HPDE6-E6E7 (cell line): ENCODE data around the gene PIK3R6.

ENCODE experiments used
- DNase-seq: peaks from one replicate; pipeline ENCODE4 v3.0.0; 2011; ENCODE audit warnings: missing footprints; ENCODE audit errors: extremely low spot score

PIK3R6 gene

GRCh38 chr17:8867361-8867981 lies at the start of gene PIK3R6:
TSS of gene PIK3R6 (minus strand) at chr17:8867674. CDS start at chr17:8849794, 17,880 bp downstream.
- no peak for DNase-seq

- no peak for DNase-seq
These were observed 49.0 kb upstream of the PIK3R6 start for GRCh38 chr17:8916466-8916865.

GRCh38 chr17:8914554-8914953 lies 47.1 kb upstream of the PIK3R6 start:
- no peak for DNase-seq

GRCh38 chr17:8913879-8914278 lies 46.4 kb upstream of the PIK3R6 start:
- no peak for DNase-seq

- DNase-seq = no peak
These were observed 45.6 kb upstream of the PIK3R6 start for GRCh38 chr17:8913091-8913490.

GRCh38 chr17:8912084-8912981 lies 44.9 kb upstream of the PIK3R6 start:
- DNase-seq = no peak

- no peak for DNase-seq
These were observed 43.6 kb upstream of the PIK3R6 start for GRCh38 chr17:8910969-8911604.

GRCh38 chr17:8909586-8910270 lies 42.3 kb upstream of the PIK3R6 start:
- DNase-seq = no peak

- DNase-seq = no peak
These were observed 37.9 kb upstream of the PIK3R6 start for GRCh38 chr17:8905331-8905730.

GRCh38 chr17:8904686-8905085 lies 37.2 kb upstream of the PIK3R6 start:
- no peak for DNase-seq

- DNase-seq = no peak
These were observed 36.7 kb upstream of the PIK3R6 start for GRCh38 chr17:8904201-8904600.

- no peak for DNase-seq
These were observed 33.4 kb upstream of the PIK3R6 start for GRCh38 chr17:8900626-8901585.

GRCh38 chr17:8900207-8900606 lies 32.7 kb upstream of the PIK3R6 start:
- DNase-seq = no peak

GRCh38 chr17:8898636-8899035 lies 31.2 kb upstream of the PIK3R6 start:
- DNase-seq = no peak

- no peak for DNase-seq
These were observed 30.7 kb upstream of the PIK3R6 start for GRCh38 chr17:8898126-8898525.

- DNase-seq = no peak
These were observed 29.5 kb upstream of the PIK3R6 start for GRCh38 chr17:8896641-8897635.

- no peak for DNase-seq
These were observed 28.6 kb upstream of the PIK3R6 start for GRCh38 chr17:8896087-8896486.

- DNase-seq = peak; percentile 58
These were observed 27.5 kb upstream of the PIK3R6 start for GRCh38 chr17:8894673-8895578.
